MM.1S (cell line): Measurements from ENCODE around the gene FUT8.
"Not testable (repeated sequence)": the region's sequence is repeated elsewhere in the genome, so short reads cannot be mapped to it uniquely, and the experiment has no call there.

Experiments used
- DNase-seq: peaks from one replicate; pipeline ENCODE4 v3.0.0-alpha.2; 2015
- H2AFZ ChIP-seq: fragments of 300-600 bp; sonication (generic); 2 replicates; pipeline ENCODE4 v1.6.0; 2016; ENCODE audit warnings: antibody characterized with exemption, low read length
- H3F3A ChIP-seq: fragments of 300-600 bp; sonication (generic); 2 replicates; pipeline ENCODE4 v1.6.1; 2016; ENCODE audit warnings: mild to moderate bottlenecking, antibody characterized with exemption, low read length, moderate library complexity, mixed read lengths; ENCODE audit not compliant: insufficient read depth
- H3K27ac ChIP-seq: fragments of 300-600 bp; sonication (generic); 2 replicates; pipeline ENCODE4 v1.5.1; 2016; ENCODE audit warnings: mild to moderate bottlenecking, low read length
- H3K27me3 ChIP-seq: fragments of 300-600 bp; sonication (generic); replicated peaks from 2 replicates; pipeline ENCODE4 v1.6.0; 2016; ENCODE audit warnings: low read length; ENCODE audit not compliant: insufficient read depth
- H3K36me3 ChIP-seq: fragments of 300-600 bp; sonication (generic); replicated peaks from 2 replicates; pipeline ENCODE4 v1.6.1; 2016; ENCODE audit warnings: mild to moderate bottlenecking, low read length, mixed read lengths; ENCODE audit not compliant: insufficient read depth
- H3K4me1 ChIP-seq: fragments of 300-600 bp; sonication (generic); 2 replicates; pipeline ENCODE4 v1.6.1; 2016; ENCODE audit warnings: low read length, mixed read lengths
- H3K4me2 ChIP-seq: fragments of 300-600 bp; sonication (generic); 2 replicates; pipeline ENCODE4 v1.6.0; 2016; ENCODE audit warnings: low read depth, low read length
- H3K4me3 ChIP-seq: fragments of 300-600 bp; sonication (generic); 2 replicates; pipeline ENCODE4 v1.5.1; 2016; ENCODE audit warnings: low read length, mixed read lengths
- H3K79me2 ChIP-seq: fragments of 300-600 bp; sonication (generic); 2 replicates; pipeline ENCODE4 v1.6.1; 2016; ENCODE audit warnings: mixed run types, low read length, mixed read lengths
- H3K9ac ChIP-seq: fragments of 300-600 bp; sonication (generic); 2 replicates; pipeline ENCODE4 v1.6.1; 2016; ENCODE audit warnings: low read length, mixed read lengths
- H3K9me2 ChIP-seq: fragments of 300-600 bp; sonication (generic); replicated peaks from 2 replicates; pipeline ENCODE4 v1.6.1; 2016; ENCODE audit warnings: mild to moderate bottlenecking, low read length, mixed read lengths; ENCODE audit not compliant: insufficient read depth
- H3K9me3 ChIP-seq: fragments of 300-600 bp; sonication (generic); replicated peaks from 2 replicates; pipeline ENCODE4 v1.6.1; 2016; ENCODE audit warnings: mild to moderate bottlenecking, low read length, mixed read lengths; ENCODE audit not compliant: insufficient read depth
- H4K20me1 ChIP-seq: fragments of 300-600 bp; sonication (generic); 2 replicates; pipeline ENCODE4 v1.6.1; 2016; ENCODE audit warnings: mild to moderate bottlenecking, low read length, moderate library complexity, mixed read lengths; ENCODE audit not compliant: insufficient read depth
- EZH2 ChIP-seq: fragments of 300-600 bp; sonication (generic); optimal IDR thresholded peaks from 2 replicates; pipeline ENCODE3; 2017; ENCODE audit warnings: low read depth, mild to moderate bottlenecking, antibody characterized with exemption, low read length, mixed read lengths
- EZH2phosphoT487 ChIP-seq: fragments of 300-600 bp; sonication (generic); IDR thresholded peaks from 2 replicates; pipeline ENCODE4 v1.6.1; 2018; ENCODE audit warnings: antibody characterized with exemption, low read length
- TF ChIP-seq, protein P1 (sequence below): fragments of 300-600 bp; sonication (generic); IDR thresholded peaks from 2 replicates; pipeline ENCODE4 v1.5.1; 2016; ENCODE audit warnings: antibody characterized with exemption, low read length, mixed read lengths

FUT8 gene

DNA sequence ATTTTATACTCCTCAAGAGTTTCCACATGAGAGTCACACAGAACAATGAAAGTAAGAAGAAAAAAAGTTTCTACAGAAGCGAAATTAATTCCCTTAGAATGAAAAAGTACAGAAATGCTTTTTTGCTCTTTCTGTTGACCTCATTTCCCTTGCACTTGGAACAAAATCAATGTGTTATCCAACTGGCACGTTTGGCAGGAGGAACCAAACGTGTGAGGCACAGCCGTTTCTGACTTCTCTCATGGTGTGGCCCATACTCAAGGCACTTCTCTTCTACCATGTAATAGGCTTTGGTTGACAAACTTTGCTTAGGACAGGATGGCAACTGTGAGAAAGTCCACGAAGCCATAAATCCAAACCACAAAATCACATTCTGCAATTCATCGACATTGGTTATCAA, 297.0 kb downstream of the FUT8 start:
- no peaks in the 10 kb centered on the region for H3K9me2 ChIP-seq
- H3K9me3 ChIP-seq: no peaks in the 10 kb centered on the region
- no peak overlapping the region for H3K4me3 ChIP-seq
- no peak overlapping the region for H2AFZ ChIP-seq
- no peaks in the 10 kb centered on the region for H3F3A ChIP-seq
- no peak overlapping the region for H3K9ac ChIP-seq
- no peaks in the 10 kb centered on the region for H3K36me3 ChIP-seq
- no peak overlapping the region for H3K4me2 ChIP-seq
- TF ChIP-seq, protein P1, sequence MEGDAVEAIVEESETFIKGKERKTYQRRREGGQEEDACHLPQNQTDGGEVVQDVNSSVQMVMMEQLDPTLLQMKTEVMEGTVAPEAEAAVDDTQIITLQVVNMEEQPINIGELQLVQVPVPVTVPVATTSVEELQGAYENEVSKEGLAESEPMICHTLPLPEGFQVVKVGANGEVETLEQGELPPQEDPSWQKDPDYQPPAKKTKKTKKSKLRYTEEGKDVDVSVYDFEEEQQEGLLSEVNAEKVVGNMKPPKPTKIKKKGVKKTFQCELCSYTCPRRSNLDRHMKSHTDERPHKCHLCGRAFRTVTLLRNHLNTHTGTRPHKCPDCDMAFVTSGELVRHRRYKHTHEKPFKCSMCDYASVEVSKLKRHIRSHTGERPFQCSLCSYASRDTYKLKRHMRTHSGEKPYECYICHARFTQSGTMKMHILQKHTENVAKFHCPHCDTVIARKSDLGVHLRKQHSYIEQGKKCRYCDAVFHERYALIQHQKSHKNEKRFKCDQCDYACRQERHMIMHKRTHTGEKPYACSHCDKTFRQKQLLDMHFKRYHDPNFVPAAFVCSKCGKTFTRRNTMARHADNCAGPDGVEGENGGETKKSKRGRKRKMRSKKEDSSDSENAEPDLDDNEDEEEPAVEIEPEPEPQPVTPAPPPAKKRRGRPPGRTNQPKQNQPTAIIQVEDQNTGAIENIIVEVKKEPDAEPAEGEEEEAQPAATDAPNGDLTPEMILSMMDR: no peak
- no peak for TF ChIP-seq EZH2phosphoT487
- no peak for TF ChIP-seq EZH2
- no peaks in the 10 kb centered on the region for H3K4me1 ChIP-seq
- no peaks in the 10 kb centered on the region for H3K27me3 ChIP-seq
- no peaks in the 10 kb centered on the region for H3K79me2 ChIP-seq
- H4K20me1 ChIP-seq: no peaks in the 10 kb centered on the region
- H3K27ac ChIP-seq: no peak overlapping the region
- DNase-seq: no peak

DNA sequence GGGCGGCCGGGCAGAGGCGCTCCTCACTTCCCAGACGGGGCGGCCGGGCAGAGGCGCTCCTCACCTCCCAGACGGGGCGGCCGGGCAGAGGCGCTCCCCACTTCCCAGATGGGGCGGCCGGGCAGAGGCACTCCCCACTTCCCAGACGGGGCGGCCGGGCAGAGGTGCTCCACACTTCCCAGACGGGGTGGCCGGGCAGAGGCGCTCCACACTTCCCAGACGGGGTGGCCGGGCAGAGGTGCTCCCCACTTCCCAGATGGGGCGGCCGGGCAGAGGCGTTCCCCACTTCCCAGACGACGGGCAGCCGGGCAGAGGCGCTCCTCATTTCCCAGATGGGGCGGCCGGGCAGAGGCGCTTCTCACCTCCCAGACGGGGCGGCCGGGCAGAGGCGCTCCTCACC, 304.3 kb downstream of the FUT8 start:
- H3K9me2 ChIP-seq, H4K20me1 ChIP-seq, H3K4me1 ChIP-seq, H3K36me3 ChIP-seq, H3K4me3 ChIP-seq, H3K9ac ChIP-seq, H3K4me2 ChIP-seq, H2AFZ ChIP-seq, H3K27ac ChIP-seq, H3K79me2 ChIP-seq, H3F3A ChIP-seq, H3K9me3 ChIP-seq, DNase-seq, H3K27me3 ChIP-seq: not testable (repeated sequence)

DNA sequence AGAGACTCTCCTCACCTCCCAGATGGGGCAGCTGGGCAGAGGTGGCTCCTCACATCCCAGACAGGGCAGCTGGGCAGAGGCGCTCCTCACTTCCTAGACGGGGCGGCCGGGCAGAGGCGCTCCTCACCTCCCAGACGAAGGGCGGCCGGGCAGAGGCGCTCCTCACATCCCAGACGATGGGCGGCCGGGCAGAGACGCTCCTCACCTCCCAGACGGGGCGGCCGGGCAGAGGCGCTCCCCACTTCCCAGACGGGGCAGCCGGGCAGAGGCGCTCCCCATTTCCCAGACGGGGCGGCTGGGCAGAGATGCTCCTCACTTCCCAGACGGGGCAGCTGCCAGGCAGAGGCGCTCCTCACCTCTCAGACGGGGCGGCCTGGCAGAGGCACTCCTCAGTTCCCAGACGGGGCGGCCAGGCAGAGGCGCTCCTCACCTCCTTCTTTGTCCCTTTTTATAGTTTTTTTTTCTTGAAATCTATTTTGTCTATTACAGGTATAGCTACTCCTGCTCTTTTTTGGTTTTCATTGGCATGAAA, 304.9 kb downstream of the FUT8 start:
- H3F3A ChIP-seq, H3K4me3 ChIP-seq, DNase-seq: not testable (repeated sequence)

DNA sequence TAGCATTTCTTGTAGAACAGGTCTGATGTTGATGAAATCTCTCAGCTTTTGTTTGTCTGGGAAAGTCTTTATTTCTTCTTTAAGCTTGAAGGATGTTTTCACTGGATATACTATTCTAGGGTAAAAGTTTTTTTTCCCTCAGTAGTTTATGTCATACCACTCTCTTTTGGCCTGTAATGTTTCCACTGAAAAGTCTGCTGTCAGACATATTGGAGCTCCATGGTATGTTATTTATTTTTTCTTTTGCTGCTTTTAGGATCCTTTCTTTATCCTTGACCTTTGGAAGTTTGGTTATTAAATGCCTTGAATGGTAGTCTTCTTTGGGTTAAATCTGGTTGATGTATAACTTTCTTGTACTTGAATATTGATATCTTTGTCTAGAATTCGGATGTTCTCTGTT, 306.1 kb downstream of the FUT8 start:
- Histone ChIP-seq H3K27me3 (no peaks in the 10 kb centered on the region), H3K4me1 (peaks cover 18% of the 10 kb centered on the region), H3K9me3 (no peaks in the 10 kb centered on the region), H3K9ac (no peak overlapping the region), H3K4me2 (no peak overlapping the region), H3K4me3 (no peak overlapping the region), H3K36me3 (no peaks in the 10 kb centered on the region), H3K27ac (no peak overlapping the region), H2AFZ (no peak overlapping the region), H3K79me2 (no peaks in the 10 kb centered on the region), H3F3A (peaks cover 10% of the 10 kb centered on the region; the same call in 1 of the 2 replicates), H4K20me1 (no peaks in the 10 kb centered on the region), H3K9me2 (no peaks in the 10 kb centered on the region)
- TF ChIP-seq EZH2 (no peak), EZH2phosphoT487 (no peak)
- TF ChIP-seq, protein P1: no peak
- no peak for DNase-seq

More for the DNA sequence above, 304.9 kb downstream of the FUT8 start:
- H3K27me3 ChIP-seq, H3K9ac ChIP-seq, H3K79me2 ChIP-seq, H3K36me3 ChIP-seq, H3K9me2 ChIP-seq, H3K27ac ChIP-seq, H2AFZ ChIP-seq, H3K4me2 ChIP-seq, H4K20me1 ChIP-seq, H3K9me3 ChIP-seq: not testable (repeated sequence)
- H3K4me1 ChIP-seq: peaks cover 11% of the 10 kb centered on the region
